GM19035 (cell line): ENCODE data around the gene VPS52.

Source experiments
- ATAC-seq: cut with Tn5 transposase; IDR thresholded peaks from one replicate; pipeline ENCODE4 v1.9.1; 2021; ENCODE audit not compliant: unreplicated experiment

The VPS52 gene, protein sequence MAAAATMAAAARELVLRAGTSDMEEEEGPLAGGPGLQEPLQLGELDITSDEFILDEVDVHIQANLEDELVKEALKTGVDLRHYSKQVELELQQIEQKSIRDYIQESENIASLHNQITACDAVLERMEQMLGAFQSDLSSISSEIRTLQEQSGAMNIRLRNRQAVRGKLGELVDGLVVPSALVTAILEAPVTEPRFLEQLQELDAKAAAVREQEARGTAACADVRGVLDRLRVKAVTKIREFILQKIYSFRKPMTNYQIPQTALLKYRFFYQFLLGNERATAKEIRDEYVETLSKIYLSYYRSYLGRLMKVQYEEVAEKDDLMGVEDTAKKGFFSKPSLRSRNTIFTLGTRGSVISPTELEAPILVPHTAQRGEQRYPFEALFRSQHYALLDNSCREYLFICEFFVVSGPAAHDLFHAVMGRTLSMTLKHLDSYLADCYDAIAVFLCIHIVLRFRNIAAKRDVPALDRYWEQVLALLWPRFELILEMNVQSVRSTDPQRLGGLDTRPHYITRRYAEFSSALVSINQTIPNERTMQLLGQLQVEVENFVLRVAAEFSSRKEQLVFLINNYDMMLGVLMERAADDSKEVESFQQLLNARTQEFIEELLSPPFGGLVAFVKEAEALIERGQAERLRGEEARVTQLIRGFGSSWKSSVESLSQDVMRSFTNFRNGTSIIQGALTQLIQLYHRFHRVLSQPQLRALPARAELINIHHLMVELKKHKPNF

DNA sequence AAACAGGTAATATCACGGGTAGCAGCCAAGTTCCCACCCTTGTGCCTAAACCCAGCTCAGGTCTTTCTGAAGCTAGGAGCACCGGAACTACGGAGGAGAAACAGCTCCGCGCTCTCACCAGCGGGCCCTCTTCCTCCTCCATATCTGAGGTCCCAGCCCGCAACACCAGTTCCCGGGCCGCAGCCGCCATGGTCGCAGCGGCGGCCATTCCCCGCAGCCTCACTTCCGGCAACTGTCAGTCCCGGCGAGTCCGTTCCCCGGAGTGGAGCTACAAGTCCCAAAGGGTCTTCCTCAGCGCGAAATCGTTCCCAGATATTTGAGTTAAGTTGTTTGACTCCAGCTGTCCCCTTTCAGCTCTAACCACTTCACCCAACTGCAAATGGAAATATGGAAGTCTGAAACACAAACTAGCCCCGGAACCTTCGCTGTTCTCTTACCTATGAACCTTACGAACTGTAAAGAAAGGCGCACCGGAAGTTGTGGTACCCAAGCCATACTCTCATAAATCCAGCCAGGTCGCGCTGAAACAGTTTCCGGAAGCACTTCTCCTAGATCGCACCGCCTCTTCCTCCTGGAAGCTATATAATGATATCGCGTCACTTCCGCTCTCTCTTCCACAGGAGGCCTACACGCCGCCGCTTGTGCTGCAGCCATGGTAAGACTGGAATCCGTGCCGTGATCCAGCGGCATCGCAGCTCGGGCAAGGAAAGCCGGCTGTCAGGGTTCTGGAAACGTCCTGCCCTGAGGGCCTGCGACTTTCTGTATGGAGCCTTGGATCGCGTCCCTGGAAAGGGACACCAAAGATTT is at the start of gene VPS52, which contains the start of gene RPS18:
Gene VPS52 (minus strand): TSS at position 409 of the 807 bp plus-strand sequence. CDS start 201 bp downstream, at position 208.
Gene RPS18 (plus strand): TSS at position 608 of the 807 bp plus-strand sequence. CDS start 45 bp downstream, at position 653.
- peak; percentile 86 for ATAC-seq

DNA sequence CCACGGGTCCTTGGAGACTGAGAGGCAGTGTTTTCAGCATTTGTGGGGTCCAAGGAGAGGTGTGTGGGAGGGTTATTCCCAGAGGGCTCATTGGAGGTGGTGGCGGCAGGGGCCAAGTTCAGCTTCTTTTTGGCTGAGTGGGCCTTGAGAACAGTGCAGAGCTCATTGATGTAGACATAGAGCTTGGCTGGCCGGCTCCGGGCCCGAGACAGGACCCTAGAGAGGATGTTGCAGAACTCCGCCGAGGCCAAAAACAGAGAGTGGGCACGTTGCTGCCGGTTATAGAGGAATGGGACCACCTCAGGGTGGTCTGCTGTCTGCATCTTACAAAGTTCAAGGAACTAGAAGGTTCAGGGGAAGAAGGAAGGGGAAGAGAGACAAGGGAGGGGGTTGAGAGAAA is 49.6 kb upstream of the VPS52 start:
- no peak for ATAC-seq

DNA sequence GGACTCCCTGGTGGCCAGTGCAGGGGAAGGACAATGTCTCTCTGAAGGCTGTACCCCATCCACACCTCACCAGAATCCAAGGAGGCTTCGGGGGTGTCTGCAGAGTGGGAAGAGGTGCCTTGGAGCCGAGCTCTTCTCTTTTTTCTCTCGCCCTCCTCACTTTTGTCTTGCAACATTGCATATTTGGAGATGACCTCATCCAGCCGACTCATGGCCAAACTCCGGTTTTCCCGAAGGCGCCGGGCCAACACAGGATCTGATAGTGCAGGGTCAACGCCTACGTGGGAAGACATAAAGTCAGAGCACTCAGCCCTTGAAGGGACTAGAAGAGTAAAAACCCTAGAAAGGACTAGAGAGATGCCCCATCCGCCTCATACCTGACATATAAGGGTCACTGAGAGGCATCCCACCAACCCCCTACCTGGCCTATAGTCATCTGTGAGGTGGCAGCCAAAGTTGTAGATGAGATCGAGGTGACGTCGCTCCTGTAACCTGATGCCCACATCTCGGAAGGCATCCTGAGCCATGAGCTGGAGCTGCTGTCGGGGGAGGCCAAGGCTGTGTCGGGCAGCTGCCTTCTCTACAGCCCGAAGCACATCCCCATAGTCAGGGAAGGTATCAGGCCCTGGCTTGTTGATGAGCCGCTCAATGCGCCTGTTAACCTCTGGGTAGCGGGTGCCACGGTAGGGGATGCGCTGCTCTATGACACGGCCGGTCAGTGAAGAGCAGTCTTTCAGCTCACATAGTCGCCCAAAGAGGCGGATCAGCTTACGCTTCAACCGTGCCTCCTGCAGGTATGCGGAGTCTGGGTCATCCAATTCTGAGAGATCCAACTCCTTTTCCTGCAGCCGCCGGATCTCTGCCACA is 48.9 kb upstream of the VPS52 start:
- ATAC-seq, result no peak

DNA sequence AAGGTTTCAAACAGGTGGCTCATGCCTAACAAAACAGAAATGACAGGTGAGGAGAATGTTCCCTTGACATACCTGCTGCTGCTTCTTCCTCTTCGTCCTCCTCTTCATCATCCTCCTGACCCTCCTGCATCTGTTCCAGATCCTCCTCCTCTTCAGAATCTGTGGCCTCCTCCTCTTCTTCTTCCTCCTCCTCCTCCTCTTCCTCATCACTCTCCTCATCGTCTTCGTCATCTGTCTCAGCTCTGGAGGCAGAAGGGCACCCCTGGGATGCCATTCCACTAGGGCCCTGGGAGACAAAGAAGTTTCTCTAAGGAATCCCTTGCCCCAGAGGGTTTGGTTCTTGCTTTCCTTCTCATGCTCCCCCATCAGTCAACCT is 48.3 kb upstream of the VPS52 start:
- no peak for ATAC-seq

DNA sequence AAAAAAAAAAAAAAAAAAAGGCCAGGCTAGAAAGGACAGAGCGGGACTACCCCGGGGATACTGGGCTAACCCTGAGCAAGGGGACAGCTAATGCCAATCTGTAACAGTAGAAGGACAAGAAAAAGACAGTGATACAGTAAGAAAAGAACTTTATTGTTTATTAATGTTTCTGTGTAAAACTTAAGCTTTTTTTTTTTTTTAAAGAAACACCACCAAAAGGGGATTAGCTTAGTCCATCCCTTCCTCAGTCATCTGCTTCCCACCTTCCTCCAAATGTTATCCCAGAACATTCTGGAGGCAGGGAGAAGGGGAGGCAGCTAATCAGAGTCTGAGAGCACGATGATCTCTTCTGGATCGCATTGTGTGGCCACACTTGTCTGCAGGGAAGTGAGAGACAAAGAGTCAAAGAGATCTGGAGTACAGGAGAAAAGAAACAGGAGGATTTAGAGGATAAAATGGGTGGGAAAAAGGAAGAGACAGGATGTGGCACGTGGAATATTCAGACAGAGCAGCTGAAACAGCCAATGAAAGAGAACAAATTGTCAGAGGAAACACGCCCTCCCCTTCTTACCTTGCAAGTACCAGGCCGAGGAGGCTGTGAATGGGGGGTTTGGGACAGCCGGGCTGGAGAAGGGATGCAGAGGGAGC is 46.9 kb upstream of the VPS52 start:
- ATAC-seq, result no peak

DNA sequence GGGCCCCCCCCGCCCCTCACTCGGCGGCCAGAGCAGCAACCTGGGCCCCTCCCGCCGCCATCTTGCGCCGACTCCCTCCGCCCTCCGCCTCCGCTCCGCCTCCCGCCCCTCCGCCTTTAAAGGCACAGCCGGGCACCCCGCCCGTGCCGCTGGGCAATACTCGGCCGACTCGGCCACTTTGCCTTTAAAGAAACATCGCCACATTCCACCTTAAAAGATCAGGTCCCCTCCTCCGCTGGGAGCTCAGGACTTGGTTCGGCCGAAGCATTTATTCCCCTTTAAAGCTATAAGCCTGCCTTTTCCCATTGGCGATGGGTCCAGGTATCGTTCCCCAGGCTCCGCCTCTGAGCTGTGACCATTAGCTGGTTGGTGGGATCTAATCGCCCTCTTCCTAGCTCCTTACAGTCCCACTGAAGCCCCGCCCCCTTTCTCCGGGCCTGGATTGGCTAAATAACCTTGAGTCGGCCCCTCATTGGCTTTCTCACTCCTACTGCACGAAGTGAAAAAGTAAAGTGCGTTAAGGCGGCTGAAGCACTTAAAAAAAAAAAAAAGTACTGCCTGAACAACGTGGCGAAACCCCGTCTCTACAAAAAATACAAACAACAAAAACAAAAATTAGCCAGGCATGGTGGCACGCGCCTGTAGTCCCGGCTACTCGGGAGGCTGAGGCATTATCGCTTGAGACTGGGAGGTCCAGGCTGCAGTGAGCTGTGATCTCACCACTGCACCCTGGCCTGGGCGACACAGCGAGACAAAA is 46.2 kb upstream of the VPS52 start, which contains the start of gene ZBTB22:
Gene ZBTB22 (minus strand): TSS at position 76 of the 757 bp plus-strand sequence. CDS start 828 bp downstream, outside the sequence.
- peak; percentile 50 for ATAC-seq

DNA sequence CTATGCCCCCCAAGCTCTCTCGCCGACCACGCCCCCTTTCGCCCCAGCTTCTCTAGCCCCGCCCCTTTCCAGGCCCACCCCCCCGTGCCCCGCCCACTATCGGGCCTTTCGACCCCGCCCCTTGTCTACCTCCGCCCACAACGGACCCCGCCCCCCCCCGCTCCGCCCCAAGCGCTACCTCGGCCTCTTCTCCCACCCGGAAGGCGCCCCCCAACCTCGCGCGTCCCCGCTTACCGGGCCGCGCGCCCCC is 45.7 kb upstream of the VPS52 start:
- ATAC-seq, result no peak

DNA sequence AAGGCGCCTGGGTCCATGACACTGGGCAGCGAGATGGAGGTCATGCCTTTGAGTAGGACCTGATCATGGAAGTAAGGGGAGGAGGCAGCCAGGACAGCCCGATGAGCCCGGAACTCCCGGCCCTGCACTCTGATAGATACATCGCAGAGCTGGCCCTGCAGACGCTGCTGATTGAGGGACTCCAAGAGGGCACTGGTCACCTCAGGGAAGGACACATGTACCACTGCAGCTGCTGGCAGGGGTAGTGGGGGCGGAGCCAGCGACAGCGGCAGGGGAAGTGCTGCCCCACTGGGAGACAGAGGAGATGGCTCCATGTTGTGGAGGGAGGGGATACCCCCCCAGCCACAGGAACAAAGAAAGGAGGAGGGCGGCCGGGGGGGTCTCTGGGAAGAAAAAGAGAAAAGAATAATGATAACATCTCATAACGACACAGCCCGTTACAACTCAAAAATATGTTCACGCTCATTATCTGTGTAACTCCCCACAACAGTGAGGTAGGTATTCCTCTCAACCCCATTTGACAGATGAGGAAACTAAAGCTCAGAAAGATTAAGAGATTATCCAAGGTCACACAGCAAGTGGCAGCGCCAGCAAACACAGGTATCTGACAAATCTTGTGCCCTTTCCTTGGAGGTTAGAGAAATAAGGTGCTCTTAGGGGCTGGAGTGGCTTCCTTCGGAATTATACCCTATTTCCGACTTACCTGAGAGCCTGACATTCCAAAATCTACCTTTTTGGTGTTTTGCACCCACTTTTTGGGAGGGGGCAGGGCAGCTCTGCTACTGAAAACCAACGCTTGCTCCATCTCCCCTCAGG is 45.1 kb upstream of the VPS52 start:
- no peak for ATAC-seq

DNA sequence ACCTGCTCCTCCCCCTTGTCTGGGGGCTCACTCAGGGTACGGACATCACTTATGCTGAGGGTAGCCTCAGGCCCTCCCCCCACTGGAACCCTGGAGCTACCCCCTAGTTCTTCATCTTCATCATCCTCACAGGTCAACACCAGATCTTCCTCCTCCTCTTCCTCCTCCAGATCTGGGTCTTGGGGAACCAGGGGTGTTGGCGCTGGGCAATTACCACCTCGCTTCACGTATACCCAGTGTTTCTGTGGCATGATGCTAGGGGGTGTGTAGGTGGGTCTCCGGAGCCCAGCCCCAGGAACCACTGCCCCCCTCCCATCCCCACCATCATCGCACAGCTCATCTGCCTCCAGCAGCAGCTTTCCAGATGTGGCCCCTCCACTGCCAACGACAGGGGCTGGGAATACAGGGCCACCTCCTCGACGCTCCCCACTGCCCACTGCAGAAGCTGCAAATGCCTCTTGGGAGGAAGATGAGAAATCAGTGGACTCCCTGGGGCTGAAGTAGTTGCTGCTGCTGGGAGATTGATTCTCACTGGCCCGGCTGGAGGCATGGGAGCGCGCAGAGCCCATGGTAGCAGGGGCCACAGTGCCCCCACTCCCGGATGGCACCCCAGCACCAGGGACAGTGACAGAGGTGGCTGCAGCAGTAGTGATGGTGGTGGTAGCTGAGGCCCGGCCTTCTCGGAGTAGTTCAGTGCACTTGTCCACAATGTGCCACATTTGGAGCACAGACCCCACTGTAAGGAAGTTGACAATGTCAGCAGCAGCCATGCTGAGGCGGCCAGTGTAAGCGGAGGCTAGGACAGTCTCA is 44.3 kb upstream of the VPS52 start:
- ATAC-seq, result no peak

DNA sequence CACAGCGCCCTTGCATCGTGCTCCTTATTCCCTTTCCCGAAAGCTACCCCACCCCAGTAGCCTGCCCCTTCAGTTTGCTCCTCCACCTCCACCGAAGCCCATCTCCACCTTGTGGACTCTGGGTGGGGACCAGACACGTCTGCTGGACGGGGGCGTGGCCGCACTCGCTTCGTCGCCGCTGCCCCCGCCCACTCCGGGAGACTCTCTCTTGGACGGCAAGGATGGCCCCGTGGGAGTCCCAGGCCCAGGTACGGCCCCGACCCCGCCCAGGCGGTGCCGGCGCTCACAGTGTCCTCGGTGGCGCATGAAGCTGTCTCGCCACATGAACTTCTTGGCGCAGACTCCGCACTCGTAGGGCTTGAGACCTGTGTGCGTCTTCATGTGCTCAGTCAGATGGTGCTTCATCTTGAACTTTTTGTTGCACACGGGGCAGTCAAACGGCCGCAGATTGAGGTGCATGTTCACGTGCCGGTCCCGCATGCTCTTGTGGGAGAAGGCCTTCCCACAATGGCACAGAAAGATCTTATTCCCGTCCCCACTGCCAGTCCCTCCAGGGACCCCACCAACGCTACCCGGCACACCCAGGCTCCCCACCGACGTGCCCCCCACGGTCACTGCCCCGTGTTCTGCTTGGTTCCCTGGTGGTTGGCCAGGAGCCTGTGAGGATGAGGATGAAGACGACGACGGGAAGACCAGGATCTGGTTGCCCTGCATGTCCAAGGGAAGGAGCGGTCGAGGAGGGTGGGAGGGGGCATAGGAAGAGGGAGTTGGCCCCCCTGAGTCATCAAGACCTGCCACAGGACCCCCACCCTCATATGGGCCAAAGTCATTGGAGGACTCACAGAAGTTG is 43.5 kb upstream of the VPS52 start:
- no peak for ATAC-seq

DNA sequence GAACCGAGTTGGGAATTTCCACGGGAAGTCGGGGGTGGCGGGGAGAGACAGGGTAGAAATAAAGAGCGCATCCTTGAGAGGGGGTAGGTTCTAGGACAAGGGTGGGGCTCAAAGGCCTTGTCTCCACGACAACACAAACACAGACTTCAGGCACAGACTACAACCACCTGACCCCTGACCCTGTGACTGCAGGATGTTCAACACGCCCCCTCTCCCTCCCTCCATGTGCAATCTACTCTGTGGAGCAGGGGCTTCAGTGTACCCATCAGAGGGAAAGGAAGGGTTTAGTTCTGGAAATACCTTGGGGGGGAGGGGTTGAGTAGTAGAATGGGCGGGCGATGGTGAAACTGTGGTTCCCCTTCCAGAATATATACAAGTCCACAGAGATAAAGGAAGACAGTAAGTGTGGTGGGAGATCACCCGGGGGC is 42.9 kb upstream of the VPS52 start:
- ATAC-seq, result no peak

DNA sequence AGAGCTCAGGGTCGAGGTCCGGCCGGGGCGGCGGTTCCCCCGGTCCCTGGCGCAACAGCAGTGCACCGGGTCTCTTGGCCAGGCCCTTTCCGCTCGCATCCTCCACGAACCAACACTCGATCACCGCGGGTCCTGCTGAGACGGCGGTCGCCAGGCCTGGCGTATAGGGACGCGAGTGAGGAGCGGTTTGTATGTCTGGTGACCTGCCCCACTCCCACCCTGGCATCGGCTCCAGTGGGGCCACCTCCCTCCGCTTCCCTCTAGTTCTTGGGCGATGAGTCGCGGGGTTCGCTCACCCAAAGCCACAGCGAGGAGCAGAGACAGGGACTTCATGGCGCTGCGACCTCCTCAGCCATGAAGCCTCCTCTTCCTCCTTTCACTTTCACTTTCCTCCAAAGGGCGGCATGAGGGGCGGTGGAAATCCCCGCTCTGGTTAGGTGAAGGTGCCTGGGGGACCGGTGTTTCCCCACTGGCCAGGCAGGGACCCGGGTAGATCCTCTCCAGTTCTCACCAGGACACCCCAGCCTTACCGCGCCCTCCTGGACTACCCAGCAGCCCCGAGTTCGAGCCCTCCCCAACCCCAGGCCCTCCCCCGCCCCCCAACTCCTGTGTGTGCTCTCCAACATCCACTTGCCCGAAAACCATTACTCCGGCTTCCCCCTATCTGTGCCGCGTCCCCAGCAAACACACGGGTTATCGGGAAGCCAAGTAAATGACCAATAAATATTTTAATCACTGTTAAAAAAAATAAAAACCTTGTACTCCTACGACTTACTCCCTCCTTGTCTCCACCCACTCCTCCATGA is 42.2 kb upstream of the VPS52 start, which contains the start of gene TAPBP:
Gene TAPBP (minus strand): TSS at position 370 of the 806 bp plus-strand sequence. CDS start 37 bp downstream, at position 333.
- ATAC-seq, result peak; percentile 35

DNA sequence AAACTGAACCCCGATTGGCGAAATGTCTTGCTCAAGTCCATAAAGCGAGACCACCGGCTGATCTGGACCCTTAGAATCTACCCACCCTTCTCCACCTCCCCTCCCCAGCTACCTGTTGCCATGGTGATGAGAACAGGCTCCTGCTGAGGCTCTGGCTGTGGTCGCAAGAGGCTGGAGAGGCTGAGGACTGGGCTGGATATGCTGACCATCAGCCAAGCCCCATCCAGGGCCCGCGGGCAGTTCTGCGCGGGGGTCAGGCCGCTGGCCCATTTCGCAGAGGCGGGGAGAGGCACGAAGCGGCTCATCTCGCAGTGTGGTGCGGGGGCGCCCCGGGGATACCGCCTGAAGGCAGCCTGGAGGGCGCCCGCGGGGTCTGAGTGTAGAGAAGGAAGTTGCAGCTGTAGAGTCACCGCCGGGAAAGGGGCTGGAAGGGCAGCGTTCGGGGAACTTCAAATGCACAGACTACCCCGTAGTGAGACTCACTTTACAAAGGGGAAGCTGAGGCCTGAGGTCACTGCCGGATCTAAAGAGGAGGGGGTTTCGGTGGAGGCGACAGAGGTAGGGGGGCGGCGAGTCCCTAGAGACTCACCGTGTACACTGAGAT is 41.5 kb upstream of the VPS52 start:
- peak; percentile 4 for ATAC-seq

DNA sequence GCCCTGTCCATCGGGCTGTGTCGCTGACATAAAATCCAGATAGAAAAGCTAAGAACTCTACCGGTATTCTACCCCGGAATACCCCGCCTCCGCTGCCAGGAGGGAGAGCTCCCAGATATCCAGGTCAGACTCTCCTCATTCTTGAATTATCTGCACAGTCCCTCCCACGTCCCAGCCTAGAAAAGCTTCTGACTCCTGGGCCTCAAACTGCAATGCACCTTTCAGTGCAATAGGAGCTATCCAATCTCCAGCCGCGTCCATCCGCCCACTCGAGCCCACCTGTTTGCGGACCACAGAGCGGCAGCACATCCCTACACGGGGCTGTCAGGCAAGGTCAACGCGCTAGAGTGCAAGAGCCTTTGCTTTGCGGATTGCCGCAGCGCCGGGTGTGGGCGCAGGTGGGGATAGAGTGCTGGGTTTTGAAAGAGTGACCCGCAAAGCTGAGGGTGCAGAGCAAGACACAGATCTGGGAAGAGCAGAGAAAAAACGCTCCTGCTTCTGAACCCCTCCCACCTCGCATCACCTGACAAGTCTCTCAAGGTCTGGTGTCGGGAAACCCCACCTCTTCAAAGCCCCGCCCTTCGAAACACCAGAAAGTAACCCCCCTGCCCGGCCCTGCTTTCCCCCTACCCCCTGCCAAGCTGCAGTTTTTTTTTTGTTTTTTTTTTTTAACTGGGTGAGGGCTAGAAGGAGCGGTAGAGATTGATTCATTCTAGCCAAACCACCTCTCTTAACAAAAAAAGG is 40.9 kb upstream of the VPS52 start:
- ATAC-seq, result peak; percentile 30

DNA sequence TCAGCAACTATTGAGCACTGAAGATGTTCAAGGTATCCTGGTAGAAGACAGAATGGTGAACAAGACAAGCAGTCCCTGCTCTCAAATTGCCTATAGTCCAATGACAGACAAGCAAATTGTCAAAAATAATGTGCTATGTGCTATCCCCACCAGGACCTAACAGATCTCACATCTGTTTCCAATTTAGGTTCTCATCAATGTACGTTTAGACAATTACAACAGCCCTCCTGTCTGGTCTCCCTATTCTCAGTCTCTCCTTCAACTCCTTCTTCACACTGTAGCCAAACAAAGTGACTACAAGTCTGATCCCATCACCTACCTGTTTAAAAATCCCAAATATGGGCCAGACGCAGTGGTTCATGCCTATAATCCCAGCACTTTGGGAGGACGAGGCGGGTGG is 34.7 kb upstream of the VPS52 start:
- ATAC-seq, result no peak
